22Rv1 (cell line): Measurements from ENCODE around the gene ILKAP.

Source experiments
- CTCF ChIP-seq: fragments of 450-650 bp; IDR thresholded peaks from 2 replicates; pipeline ENCODE4 v1.5.1; 2017; ENCODE audit warnings: mild to moderate bottlenecking
- ZFX ChIP-seq: fragments of 450-650 bp; IDR thresholded peaks from 2 replicates; pipeline ENCODE4 v1.6.1; 2017; ENCODE audit warnings: antibody characterized with exemption, borderline replicate concordance

- TF ChIP-seq CTCF (no peak), ZFX (no peak)
Measured at GRCh38 chr2:238138331-238139195, 64.9 kb downstream of the ILKAP start, which contains the start of gene KLHL30.
